Measurements from ENCODE around the gene DIPK1A.

DIPK1A gene

DNA sequence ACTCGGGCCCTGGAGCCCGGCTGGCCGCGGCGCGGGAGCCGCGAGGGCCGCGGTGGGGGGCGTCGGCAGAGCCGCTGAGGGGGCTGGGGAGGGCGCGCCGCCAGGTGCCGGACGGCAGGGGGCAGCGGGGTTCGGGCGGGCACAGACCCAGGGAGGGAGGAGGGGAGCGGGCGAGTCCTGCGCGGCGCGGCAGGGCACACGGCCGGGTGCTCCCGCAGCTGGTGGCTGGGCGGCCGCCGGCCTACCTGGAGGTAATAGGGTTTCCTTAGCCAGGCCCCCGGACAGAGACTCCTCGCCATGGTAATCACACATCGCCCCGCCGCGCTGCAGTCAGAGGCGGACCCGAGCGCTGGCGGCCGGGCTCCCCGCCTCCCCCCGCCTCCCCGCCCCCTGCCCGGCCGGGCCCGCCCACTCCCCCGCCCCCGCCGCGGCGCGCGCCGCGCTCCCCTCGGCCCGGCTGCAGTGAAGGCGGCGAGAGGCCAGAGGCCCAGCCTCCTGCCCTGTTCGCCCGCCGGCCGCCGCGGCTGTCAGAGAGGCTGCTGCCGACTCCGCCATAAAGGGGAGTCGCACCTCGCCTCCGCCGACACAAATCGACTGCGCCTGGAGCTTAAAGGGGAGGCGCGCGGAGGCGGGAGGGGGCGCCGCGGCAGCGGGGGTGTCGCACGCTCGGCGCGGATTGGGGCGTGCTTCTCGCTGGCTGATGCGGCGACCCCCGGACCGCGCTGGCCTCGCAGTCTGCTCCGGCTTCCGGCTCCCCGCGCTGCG lies at the start of gene DIPK1A:
TSS of gene DIPK1A (minus strand) at position 332 of the 765 bp plus-strand sequence. CDS start at position 299, 33 bp downstream.
- DNase-seq, result peak; percentile 88

DNA sequence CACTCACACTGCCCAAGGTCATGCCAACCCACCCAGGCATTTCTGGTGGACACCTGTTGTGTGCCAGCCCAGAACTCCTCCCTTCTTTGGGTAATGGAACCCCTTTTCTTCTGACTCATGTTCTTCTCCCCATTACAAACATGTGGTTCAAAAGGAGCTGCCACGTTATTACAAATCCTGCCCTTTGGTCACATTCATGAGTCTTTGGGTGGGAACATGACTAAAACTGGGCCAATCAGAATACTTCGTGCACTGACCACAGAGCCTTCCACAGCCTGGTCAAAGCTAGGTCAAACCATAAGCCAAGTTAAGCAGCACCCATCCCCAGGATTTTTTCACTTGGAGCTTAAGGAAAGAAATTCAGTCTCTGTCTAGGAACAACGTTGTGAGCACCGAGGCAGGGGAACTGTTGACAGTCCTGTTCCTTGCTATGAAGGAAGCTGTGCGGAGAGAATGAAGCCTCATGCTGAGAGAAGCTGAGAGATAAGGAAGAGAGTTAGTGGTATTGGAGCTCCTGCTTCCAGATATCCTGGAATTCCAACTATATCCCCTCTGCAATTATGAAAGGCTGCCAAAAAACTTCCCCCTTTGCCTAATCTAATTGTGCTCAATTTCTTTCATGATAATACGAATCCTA lies 46.8 kb upstream of the DIPK1A start:
- DNase-seq, result no peak

DNA sequence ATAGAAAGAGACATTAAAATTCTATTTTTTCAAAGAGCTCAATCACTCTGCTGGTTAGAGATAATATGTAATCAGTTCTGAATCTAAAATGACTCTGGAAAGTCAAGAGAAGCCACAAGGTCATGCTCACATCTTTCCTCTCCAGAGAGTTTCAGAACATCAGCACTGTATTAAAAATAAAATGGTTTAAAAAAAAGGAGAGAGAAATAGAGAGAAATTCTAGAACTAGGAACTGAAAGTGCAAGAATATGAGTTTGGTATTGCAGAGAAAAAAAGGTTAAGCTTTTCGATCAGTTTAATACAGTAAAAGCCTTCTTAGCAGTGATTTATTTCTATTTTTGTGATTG lies 44.0 kb upstream of the DIPK1A start:
- DNase-seq, result no peak

DNA sequence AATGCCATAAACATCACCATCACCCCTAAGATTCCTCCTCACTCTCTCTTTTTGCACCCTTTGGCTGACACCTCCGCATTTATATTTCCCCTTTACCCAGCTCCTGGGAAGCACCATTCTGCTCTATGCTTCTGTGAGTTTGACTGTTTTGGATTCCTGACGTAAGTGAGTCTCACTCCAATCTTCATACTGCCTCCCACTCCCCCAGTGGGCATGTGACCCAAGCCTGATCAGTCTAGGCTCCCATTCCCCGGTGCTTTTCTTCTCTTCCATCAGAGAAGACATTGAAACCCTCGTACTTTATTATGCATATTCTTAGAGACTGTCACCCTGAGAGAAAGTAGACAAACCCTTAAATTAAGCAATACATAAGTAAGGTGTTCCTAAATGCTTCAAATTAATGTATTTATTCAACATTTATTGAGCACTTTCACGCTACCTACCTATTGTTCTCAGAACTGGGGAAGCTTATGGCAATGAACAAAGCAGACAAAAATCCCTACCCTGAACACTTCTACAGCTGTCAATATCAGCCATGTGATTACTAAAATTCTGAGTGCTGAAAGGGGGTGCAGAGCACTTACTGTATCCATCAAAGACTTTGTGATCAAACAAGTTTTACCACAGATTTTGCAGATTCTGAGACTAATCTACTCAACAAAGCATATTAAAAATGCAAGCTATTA lies 43.4 kb upstream of the DIPK1A start:
- DNase-seq, result no peak

DNA sequence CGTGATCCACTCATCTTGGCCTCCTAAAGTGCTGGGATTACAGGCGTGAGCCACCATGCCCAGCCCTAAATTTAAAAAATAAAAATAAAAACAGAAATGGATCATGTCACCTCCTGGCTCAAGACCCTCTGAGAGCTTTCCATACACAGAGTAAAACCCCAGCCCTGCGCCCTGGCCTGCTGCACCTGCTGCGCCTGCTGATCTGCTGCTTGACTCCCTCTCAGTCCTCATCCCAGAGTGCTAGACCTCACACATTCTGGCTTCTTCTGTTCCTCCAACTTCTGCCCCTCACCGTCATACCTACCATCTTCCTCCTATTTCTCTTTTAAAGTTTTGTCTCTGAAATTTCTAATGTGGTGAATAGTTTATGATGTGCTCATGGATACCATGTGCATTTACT lies 42.7 kb upstream of the DIPK1A start:
- no peak for DNase-seq

DNA sequence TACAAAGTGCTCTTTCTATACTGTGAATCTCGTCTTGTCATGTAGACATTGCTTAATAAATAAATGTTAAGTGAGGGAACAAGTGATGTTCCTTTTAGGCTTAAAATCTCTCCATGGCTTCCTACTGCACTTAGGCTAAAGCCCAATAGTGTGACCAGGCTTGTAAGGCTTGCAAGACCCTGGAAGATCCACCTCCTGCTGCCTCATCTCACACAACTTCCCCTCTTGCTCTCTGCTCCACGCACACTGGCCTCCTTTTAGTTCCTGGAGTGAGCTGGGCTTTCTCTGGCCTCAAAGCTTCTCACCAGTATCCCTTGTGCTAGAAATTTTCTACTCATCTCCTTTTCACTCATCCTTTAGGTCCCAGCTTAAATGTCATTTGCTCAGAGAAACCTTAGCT lies 41.5 kb upstream of the DIPK1A start:
- no peak for DNase-seq

DNA sequence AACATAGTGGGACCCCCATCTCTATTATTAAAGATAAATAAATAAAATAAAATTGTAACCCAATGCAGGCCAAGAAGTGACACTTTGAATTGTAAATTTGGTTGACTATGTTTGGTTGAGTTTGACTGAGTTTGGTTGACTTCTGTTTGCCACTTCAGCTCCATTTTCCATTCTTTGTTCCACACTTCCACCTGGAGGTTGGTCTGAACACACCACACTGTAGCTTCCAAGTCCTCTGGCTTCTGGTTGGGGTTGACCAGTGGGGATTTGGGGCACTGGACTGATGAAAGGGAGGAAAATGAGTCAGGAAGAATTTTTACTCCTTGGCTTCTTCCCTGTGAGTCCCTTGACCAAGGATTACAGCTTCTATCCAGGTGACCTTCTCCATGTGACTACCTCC lies 40.6 kb upstream of the DIPK1A start:
- no peak for DNase-seq

DNA sequence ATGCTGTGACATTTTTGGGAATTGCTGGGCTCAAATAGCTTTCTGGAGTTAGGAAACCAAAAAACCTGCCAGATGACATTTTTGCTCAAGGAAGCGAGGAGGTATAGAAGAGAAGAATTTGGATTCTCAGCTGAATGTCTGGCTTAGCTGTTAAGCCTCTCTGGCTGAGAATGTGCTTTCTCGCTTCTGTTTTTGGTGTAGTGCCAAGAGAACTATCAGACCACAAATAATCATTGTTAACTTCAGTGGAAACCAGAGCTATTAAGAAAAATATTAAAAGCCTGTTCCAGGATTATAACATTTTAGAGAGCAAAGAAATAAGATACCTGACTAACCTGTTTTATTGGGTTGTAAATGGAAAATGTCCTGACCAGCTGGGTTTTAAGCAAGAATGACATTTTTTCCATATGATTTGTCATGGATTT lies 39.5 kb upstream of the DIPK1A start:
- DNase-seq, result peak; percentile 71

DNA sequence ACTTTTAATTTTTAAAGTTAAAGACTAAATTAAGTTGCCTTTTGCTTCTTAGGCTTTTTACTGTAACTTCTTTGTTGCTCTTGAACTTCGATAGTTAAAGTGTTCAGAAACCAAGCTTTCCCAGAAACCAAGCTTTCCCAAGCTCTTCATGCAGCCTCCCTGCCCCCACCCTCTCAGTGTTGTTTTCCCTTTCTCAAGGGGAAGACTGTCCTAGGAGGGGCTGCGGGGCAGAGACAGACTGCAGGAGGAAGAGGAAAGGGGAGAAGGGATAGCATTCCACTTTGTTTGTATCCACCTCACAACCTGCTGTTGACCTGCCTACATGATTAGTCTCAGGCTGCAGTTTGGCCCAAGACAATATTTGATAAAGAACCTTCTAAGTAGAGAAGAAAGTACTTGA lies 39.0 kb upstream of the DIPK1A start:
- DNase-seq, result peak; percentile 24

DNA sequence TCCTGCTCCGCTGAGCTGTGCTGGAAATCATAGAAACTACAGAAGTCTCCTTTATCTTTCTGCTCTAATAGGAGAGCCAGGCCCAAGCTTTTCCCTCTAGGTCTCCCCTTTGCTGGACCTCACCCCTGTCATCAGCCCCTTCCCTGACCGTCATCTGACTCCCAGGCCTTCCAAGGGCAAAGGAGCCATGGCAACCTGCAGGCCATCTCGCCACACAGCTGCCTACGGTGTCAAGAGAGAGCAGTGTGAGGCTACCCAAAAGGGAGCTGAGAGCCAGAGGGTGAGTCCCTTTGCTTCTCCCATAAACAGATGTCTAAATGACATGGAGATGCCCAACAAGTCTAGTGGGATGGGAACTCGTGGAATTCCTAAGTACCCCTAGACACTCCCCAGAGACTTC lies 37.6 kb upstream of the DIPK1A start:
- no peak for DNase-seq

DNA sequence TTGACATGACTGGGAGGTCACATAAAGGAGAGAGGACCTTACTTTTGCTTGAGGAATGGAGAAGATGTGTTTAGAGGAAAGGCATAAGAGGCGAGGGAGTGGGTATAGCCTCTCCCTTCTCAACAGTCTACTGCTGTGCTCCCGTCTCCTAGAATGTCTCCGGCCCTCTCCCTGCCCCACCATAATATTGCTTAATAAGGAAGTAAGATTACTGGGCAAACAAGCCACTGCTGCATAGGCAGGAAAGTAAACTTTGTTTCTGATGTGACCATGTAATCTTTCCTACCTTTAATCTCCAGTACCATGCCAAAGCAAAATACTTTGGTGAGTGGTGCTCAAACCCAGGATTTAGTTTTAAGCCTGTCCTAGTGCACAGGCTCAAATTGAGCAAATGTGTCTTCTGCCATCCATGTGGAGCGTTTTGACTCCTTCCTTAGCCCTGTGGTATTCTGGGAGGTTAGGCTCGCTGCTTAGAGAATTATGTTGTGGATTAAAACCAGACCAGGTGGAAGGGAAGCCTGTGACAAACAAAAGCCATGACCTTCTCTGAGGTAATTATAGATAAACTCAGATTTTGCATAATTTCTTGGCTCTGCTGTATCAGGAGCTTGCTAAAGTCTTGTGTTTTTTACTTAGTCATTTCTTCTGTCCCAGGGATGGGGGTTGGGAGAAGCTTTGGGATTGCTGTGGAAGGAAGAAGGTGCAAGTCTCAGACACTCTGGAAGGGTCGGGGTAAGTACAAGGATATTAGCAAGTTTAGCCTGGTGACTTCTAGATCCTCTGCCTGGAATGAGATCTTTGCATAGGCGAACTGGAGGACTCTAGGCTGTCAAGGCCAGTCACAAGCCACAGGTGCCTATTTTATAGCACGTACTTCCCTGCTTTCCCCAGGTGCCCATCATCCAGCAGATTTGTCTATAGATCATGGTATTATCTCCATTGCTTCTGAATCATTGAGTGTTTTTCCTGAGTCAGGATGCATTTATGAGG lies 34.5 kb upstream of the DIPK1A start:
- no peak for DNase-seq

DNA sequence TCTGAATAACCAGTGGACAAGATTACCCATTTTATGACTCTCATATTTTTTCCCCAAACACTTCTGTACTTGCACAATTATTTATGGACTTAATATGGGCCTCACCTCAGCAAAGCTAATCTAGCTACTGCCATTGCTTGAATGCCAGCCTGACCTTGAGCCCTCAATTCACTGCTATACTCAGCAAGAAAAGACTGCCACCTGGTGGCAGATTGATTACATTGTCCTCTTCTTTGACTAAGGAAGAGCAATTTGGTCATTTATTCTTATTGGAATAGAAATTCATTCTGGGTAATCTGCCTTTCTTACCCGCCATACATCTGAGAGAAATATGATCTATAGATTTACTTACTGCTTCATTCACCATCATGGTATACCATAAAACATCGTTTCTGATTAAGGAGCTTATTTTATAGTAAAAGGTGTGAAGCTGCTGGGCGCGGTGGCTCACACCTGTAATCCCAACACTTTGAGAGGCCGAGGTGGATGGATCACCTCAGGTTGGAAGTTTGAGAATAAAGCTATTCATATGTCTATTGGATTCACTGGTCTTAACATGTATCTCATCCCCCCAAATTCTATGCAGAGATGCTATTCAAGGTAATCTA lies 32.9 kb upstream of the DIPK1A start:
- DNase-seq, result peak; percentile 94

DNA sequence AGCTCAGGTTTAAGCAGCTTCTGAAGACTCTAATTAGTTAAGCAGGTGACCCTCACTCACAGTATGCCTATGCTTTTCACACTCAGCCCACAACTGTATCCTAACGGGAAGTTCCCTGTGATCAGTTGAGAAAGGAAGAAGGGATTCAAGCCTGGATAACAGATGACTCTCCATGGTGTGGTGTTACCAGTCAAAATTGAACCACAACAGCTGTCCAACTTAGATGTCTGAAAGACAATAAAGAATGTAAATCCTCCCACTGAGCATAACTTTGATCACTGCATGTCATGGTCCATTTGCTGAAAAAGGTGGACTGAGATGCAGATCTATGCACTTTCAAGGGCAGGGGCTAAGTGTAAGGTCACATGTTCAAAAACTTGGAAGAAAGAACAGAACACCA lies 32.3 kb upstream of the DIPK1A start:
- DNase-seq, result no peak

DNA sequence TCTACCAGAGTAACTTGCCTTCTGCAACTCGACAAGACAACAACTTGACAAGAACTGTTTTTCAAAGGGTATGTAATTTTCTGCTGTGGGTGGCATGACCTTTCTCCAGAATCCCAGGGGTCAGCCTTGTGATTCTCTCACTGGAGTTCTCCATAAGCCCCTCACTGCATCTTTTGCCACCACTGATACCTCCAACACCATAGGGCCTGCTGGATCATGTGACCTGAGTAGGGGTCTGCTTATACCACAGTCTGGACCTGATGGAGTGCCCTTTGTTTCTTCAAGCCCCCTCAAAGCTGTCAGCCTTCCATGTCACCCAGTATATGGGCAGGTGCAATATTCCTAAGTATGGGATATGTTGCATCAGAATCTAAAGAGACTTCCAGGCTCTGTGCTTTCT lies 31.6 kb upstream of the DIPK1A start:
- DNase-seq, result no peak

DNA sequence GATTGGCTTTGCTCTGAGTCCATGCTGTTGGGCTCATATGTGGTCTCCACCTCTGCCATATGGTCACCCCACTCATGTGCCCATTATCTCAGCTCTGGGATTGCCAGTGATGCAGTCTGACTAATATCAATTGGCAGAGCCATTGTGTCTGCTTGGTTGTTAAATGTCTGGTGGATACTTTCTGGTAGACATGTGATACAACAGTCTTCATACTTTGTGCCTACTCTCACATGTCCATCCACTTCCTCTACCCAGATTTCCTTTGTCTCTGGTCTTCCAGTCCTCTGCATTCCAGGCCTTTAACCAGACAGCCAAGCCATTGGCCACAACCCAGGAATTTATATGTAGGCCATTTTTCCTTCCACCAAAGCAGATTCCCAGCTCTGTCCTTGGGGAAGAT lies 30.8 kb upstream of the DIPK1A start:
- no peak for DNase-seq

DNA sequence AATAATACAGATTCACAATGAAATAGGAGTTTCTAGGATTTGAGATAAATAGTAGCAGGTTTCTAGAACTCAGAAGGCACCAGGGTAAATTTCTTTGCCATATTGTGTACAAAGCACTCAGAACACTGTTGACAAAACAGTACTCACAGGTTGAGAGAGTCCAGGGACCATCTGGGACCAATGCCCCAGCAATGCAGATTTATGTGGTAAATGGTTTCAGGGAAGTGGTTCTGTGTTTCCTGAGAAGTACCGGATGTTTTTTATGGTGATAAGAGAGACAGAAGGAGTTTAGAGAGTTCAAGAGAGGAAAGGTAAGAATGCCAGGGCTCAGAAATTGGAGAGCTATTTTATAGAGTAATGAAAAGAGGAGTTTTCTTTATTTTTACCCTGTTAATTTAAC lies 29.6 kb upstream of the DIPK1A start:
- no peak for DNase-seq

DNA sequence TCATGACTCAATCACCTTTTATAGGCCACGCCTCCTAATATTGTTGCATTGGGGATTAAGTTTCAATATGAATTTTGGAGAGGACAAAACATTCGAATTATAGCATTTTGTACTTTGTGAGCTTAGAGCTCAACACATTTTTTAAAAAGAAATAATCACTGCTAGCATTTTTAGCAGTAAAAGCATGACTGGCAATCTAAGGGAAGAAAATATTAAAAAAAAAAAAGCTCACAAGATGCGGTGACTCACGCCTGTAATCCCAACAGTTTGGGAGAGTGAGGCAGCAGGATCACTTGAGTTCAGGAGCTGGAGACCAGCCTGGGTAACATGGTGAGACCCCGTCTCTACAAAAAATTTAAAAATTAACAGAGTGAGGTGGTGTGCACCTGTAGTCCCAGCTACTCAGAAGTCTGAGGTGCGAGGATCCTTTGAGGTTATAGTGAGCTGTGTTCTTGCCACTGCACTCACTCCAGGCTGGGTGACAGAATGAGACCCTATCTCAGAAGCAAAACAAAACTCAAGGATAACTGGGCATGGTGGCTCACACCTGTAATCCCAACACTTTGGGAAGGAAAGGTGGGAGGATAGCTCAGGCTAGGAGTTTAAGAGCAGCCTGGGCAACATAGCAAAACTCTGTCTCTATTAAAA lies 28.8 kb upstream of the DIPK1A start:
- DNase-seq, result no peak

DNA sequence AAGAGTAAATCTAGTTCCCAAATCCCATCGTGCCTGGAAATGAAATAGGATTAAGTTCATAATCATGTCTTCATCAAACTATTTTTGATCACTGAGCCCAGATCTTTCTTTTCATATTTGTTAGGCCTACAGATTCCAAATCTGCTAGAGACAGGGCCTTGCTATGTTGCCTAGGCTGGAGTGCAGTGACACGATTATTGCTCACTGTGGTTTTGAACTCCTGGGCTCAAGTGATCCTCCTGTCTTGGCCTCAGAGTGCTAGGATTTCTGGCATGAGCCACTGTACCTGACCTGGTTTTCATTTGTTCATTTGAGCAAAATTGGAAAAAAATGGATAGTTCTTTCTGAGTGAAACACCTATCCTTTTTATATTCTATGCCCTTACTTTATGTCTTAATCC lies 28.0 kb upstream of the DIPK1A start:
- no peak for DNase-seq

DNA sequence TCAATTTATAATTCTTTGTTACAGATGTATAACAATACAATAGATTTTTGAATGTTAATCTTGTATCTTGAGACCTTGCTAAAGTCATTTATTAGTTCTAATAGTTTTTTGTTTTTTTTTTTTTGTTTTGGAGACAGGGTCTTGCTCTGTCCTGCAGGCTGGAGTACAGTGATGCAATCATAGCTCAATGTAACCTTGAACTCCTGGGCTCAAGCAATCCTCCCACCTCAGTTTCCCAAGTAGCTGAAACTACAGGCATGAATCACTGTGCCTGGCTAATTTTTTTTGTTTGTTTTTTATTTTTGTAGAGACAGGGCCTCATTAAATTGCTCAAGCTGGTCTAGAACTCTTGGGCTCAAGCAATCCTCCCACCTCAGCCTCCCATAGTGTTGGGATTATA lies 26.2 kb upstream of the DIPK1A start:
- DNase-seq, result no peak

DNA sequence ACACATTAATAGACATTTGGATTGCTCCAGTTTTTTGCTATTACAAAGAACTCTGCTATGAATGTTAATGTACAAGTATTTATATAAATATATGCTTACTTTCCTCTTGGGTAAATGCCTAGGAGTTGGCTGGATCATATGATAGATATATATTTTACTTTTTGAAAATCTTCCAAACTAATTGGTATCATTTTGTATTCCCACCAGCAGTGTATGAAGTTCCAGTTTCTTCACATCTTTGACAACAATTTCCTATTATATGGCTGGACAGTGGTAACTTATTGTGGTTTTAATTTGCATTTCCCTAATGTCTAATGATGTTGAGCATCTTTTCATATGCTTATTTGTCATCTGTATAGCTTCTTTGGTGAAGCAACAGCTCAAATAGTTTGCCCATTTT lies 23.8 kb upstream of the DIPK1A start:
- DNase-seq, result no peak

DNA sequence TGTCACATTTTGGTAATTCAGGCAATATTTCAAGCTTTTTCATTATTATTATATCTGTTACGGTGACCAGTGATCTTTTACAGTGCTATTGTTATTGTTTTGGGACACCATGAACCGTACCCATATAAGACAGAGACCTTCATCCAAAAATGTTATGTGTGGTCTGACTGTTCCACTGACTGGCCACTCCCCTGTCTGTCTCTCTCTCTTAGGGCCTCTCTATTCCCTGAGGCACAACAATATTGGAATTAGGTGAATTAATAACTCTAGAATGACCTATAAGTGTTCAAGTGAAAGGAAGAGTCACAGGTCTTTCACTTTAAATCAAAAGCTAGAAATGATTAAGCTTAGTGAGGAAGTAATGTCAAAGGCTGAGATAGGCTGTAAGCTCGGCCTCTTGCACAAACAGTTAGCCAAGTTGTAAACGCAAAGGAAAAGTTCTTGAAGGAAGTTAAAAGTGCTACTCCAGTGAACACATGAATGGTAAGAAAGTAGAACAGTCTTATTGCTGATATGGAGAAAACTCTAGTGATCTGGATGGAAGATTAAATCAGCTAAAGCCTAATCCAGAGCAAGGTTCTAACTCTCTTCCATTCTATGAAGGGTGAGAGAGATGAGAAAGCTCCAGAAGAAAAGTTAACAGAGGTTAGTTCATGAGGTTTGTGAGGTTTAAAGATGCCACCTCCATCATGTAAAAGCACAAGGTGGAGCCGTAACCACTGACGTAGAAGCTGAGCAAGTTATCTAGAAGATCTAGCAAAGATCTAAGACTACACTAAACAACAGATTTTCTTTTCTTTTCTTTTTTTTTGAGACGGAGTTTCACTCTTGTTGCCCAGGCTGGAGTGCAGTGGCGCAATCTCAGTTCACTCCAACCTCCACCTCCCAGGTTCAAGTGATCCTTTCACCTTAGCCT lies 19.7 kb upstream of the DIPK1A start:
- DNase-seq, result no peak
